SK-N-SH treated with all-trans-retinoic acid at 6 μM for 48 hours (cell line): Measurements from ENCODE around the gene CLSTN2.

Experiments used
- ATAC-seq: fragments of 200-7000 bp; cut with Tn5 transposase; 3 replicates; pipeline ENCODE4 v1.9.1; 2020; ENCODE audit warnings: mild to moderate bottlenecking, moderate library complexity
- ARNTL ChIP-seq: fragments of 450-650 bp; formaldehyde crosslinking; IDR thresholded peaks from 2 replicates; pipeline ENCODE4 v1.5.0; 2020; ENCODE audit warnings: low read depth, mild to moderate bottlenecking, moderate library complexity, borderline replicate concordance
- BACH2 ChIP-seq: fragments of 250-450 bp; sonication (Bioruptor Pico); IDR thresholded peaks from 2 replicates; pipeline ENCODE4 v1.9.0; 2021; ENCODE audit warnings: mild to moderate bottlenecking, borderline replicate concordance
- CREB5 ChIP-seq: fragments of 250-450 bp; sonication (Bioruptor Pico); IDR thresholded peaks from 2 replicates; pipeline ENCODE4 v1.5.1; 2020; ENCODE audit warnings: low read depth, mild to moderate bottlenecking, moderate library complexity
- CSRNP3 ChIP-seq: fragments of 250-450 bp; sonication (Bioruptor Pico); IDR thresholded peaks from 2 replicates; pipeline ENCODE4 v1.5.1; 2021; ENCODE audit warnings: mild to moderate bottlenecking, moderate library complexity
- ESRRG ChIP-seq: fragments of 250-450 bp; sonication (Bioruptor Pico); IDR thresholded peaks from 2 replicates; pipeline ENCODE4 v1.6.1; 2021; ENCODE audit warnings: mild to moderate bottlenecking
- GLIS3 ChIP-seq: fragments of 250-450 bp; sonication (Bioruptor Pico); IDR thresholded peaks from 2 replicates; pipeline ENCODE4 v1.5.0; 2020; ENCODE audit warnings: mild to moderate bottlenecking, moderate library complexity
- ISL1 ChIP-seq: fragments of 250-450 bp; sonication (Bioruptor Pico); IDR thresholded peaks from 2 replicates; pipeline ENCODE4 v2.1.2; 2022; ENCODE audit warnings: mild to moderate bottlenecking, moderate library complexity
- PATZ1 ChIP-seq: fragments of 250-450 bp; sonication (Bioruptor Pico); IDR thresholded peaks from 2 replicates; pipeline ENCODE4 v1.8.0; 2020; ENCODE audit warnings: mild to moderate bottlenecking, moderate library complexity, borderline replicate concordance
- POU6F1 ChIP-seq: fragments of 250-450 bp; sonication (Bioruptor Pico); IDR thresholded peaks from 2 replicates; pipeline ENCODE4 v1.8.0; 2021; ENCODE audit warnings: low read depth, mild to moderate bottlenecking, moderate library complexity, borderline replicate concordance
- PPARA ChIP-seq: fragments of 250-450 bp; sonication (Bioruptor Pico); IDR thresholded peaks from 2 replicates; pipeline ENCODE4 v1.5.0; 2020; ENCODE audit warnings: mild to moderate bottlenecking, borderline replicate concordance
- TCF4 ChIP-seq: fragments of 250-450 bp; sonication (Bioruptor Pico); IDR thresholded peaks from 2 replicates; pipeline ENCODE4 v1.8.0; 2021; ENCODE audit warnings: mild to moderate bottlenecking, moderate library complexity, borderline replicate concordance
- TOX ChIP-seq: fragments of 250-450 bp; sonication (Bioruptor Pico); IDR thresholded peaks from 2 replicates; pipeline ENCODE4 v1.8.0; 2021; ENCODE audit warnings: mild to moderate bottlenecking, moderate library complexity, borderline replicate concordance
- TSHZ2 ChIP-seq: fragments of 250-450 bp; sonication (Bioruptor Pico); IDR thresholded peaks from 2 replicates; pipeline ENCODE4 v1.5.0; 2020; ENCODE audit warnings: mild to moderate bottlenecking, moderate library complexity
- ZC3H10 ChIP-seq: fragments of 250-450 bp; sonication (Bioruptor Pico); IDR thresholded peaks from 2 replicates; pipeline ENCODE4 v1.5.1; 2021; ENCODE audit warnings: mild to moderate bottlenecking, moderate library complexity
- ZFP3 ChIP-seq: fragments of 250-450 bp; sonication (Bioruptor Pico); IDR thresholded peaks from 2 replicates; pipeline ENCODE4 v1.5.0; 2020; ENCODE audit warnings: mild to moderate bottlenecking, moderate library complexity
- ZNF565 ChIP-seq: fragments of 450-650 bp; formaldehyde crosslinking; conservative IDR thresholded peaks from 2 replicates; pipeline ENCODE4 v1.5.0; 2020; ENCODE audit warnings: low read depth, mild to moderate bottlenecking, moderate library complexity
- ZNF70 ChIP-seq: fragments of 450-650 bp; formaldehyde crosslinking; IDR thresholded peaks from 2 replicates; pipeline ENCODE4 v1.5.0; 2020; ENCODE audit warnings: mild to moderate bottlenecking, moderate library complexity
- ZNF8 ChIP-seq: fragments of 450-650 bp; formaldehyde crosslinking; IDR thresholded peaks from 2 replicates; pipeline ENCODE4 v1.5.0; 2020; ENCODE audit warnings: mild to moderate bottlenecking, moderate library complexity

Gene CLSTN2

GRCh38 chr3:139994891-139995290 is 59.9 kb downstream of the CLSTN2 start:
- TF ChIP-seq TSHZ2 (CRISPR knock-in tag) (peak; percentile 36; the same call in 1 of the 2 replicates), ARNTL (CRISPR knock-in tag) (no peak)

GRCh38 chr3:140004271-140004670 is 69.3 kb downstream of the CLSTN2 start:
- no peak for ATAC-seq

More at GRCh38 chr3:139994891-139995290, 59.9 kb downstream of the CLSTN2 start:
- ATAC-seq = no peak

More at GRCh38 chr3:140004271-140004670, 69.3 kb downstream of the CLSTN2 start:
- no peak for TF ChIP-seq TOX
- TF ChIP-seq ZNF8 (CRISPR knock-in tag) = no peak
- TF ChIP-seq POU6F1 (CRISPR knock-in tag) = no peak
- no peak for TF ChIP-seq ZC3H10 (CRISPR knock-in tag)
- TF ChIP-seq ZNF565 (CRISPR knock-in tag) = no peak
- no peak for TF ChIP-seq ZNF70
- TF ChIP-seq TSHZ2 (CRISPR knock-in tag) = no peak
- TF ChIP-seq ESRRG (CRISPR knock-in tag) = no peak
- TF ChIP-seq TCF4 (CRISPR knock-in tag) = no peak
- TF ChIP-seq BACH2 = no peak
- TF ChIP-seq PPARA (CRISPR knock-in tag) = no peak
- TF ChIP-seq PATZ1 (CRISPR knock-in tag) = no peak
- TF ChIP-seq CSRNP3 (CRISPR knock-in tag) = no peak
- TF ChIP-seq ZFP3 (CRISPR knock-in tag) = no peak
- no peak for TF ChIP-seq ISL1 (CRISPR knock-in tag)
- TF ChIP-seq CREB5 (CRISPR knock-in tag) = no peak
- no peak for TF ChIP-seq GLIS3
